Ascending aorta (tissue), 2 donors: Measurements from ENCODE around the gene ARSB. TPM values are rescaled to one million over a fixed set of nuclear protein-coding genes. Genes with fewer than 3 reads are reported as not detected.

Source experiments
- DNase-seq, 2 donors: peaks; one replicate each; pipeline ENCODE4 v3.0.0-alpha.2; 2019; ENCODE audit warnings: low spot score in 2 of 2
- H3K27ac ChIP-seq, 2 donors: fragments of 200-600 bp; sonication (generic); one replicate each; pipeline ENCODE4 v1.5.1; 2016 to 2017; ENCODE audit warnings: mild to moderate bottlenecking in 1 of 2
- H3K27me3 ChIP-seq: fragments of 200-600 bp; sonication (generic); one replicate; pipeline ENCODE4 v1.5.1; 2017
- H3K36me3 ChIP-seq, 2 donors: fragments of 200-600 bp; sonication (generic); one replicate each; pipeline ENCODE4 v1.5.1; 2016
- H3K4me1 ChIP-seq, 2 donors: fragments of 200-600 bp; sonication (generic); one replicate each; pipeline ENCODE4 v1.5.1; 2016 to 2017; ENCODE audit warnings: mild to moderate bottlenecking in 1 of 2
- H3K4me3 ChIP-seq, 2 donors: fragments of 200-600 bp; sonication (generic); one replicate each; pipeline ENCODE4 v1.5.1; 2016 to 2017; ENCODE audit warnings: mild to moderate bottlenecking in 1 of 2
- H3K9me3 ChIP-seq, 2 donors: fragments of 200-600 bp; sonication (generic); one replicate each; pipeline ENCODE4 v1.5.1; 2016
- intact Hi-C: fragments of 100-400 bp; cut with DNase I; formaldehyde crosslinking; loops from one replicate; pipeline ENCODE4 v1.15.1; 2023
- total RNA-seq: library from RNA; depleted of rRNA; stranded (reverse); fragments of >200 nt; gene quantifications from one replicate; pipeline ENCODE4 v1.1.0, GENCODE V29; 2016
- TF ChIP-seq, protein P1 (sequence below), 3 experiments: fragments of 200-600 bp in 2 of 3; fragments of 450-650 bp in 1 of 3; sonication (generic) in 2 of 3; IDR thresholded peaks; one replicate each; pipeline ENCODE4 v1.5.1; 2016 to 2019; ENCODE audit warnings: antibody characterized with exemption in 3 of 3, mild to moderate bottlenecking in 1 of 3, moderate library complexity in 1 of 3

The ARSB gene
- total RNA-seq, 1 donor from 2014 or later: 18.6 TPM

DNA sequence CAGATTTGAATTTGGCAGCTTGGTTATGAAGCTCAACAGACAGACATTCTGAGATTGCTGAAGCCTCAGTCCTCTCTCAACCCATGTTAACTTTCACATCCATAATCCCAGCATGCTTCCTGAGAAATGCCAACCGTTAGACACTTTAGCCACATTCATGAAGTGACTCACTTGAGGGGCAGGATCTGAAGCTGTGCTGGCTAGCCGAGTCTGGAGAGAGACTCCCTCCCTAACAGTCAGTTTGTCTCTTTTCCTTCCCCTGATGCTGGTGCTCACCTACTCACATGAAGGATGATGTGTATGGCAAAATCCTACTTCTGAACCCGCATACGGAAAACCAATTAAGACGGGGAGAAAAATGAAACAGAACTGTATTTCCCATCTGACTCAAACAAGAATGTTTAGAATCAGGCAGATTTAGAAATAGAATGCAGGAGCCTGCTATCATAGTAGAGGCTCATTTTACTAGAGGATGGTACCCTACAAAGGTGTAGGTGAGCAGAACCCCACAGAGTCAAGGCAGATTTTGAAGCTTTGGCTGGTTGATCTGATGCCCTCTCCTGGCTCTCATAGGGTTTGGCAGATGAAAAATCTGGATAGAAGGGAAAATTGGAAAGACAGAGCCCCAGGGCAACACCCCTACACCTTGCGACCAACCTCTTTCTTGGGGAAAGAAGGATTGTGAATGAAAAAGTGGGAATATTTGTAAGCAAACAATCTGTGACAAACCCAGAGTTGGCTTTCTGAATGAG, 185.7 kb downstream of the ARSB start:
- no peak for DNase-seq
- H3K4me3 ChIP-seq: no peak overlapping the region
- intact Hi-C loops: no loop called here
- no peak overlapping the region for H3K27ac ChIP-seq
- no peaks in the 10 kb centered on the region for H3K36me3 ChIP-seq
- peaks cover 0 to 8% of the 10 kb centered on the region in 2 donors for H3K4me1 ChIP-seq
- H3K27me3 ChIP-seq: no peaks in the 10 kb centered on the region
- H3K9me3 ChIP-seq: no peaks in the 10 kb centered on the region
- TF ChIP-seq, protein P1, sequence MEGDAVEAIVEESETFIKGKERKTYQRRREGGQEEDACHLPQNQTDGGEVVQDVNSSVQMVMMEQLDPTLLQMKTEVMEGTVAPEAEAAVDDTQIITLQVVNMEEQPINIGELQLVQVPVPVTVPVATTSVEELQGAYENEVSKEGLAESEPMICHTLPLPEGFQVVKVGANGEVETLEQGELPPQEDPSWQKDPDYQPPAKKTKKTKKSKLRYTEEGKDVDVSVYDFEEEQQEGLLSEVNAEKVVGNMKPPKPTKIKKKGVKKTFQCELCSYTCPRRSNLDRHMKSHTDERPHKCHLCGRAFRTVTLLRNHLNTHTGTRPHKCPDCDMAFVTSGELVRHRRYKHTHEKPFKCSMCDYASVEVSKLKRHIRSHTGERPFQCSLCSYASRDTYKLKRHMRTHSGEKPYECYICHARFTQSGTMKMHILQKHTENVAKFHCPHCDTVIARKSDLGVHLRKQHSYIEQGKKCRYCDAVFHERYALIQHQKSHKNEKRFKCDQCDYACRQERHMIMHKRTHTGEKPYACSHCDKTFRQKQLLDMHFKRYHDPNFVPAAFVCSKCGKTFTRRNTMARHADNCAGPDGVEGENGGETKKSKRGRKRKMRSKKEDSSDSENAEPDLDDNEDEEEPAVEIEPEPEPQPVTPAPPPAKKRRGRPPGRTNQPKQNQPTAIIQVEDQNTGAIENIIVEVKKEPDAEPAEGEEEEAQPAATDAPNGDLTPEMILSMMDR (IDR thresholded peaks at IDR 0.05): no peak

DNA sequence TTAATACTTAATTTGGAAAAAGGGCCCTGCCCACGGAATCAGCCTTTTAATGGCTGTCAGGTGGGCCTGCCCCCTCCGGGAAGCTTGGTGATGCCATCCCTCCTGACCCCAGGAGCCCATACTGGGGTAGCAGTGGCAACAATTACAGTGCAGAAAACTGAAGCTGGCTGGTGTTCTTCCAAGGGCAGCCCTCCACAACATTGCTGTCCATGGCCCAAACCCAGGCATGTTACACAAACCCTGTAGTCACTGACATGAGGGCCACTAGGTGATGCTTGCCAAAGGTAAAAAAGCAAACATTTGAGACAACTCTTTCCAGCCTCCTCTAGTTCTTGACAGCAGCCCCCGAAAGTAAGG, 186.5 kb downstream of the ARSB start:
- H3K4me1 ChIP-seq: peaks cover 0 to 6% of the 10 kb centered on the region in 2 donors
- DNase-seq: no peak
- H3K4me3 ChIP-seq: no peak overlapping the region
- H3K36me3 ChIP-seq: no peaks in the 10 kb centered on the region
- H3K9me3 ChIP-seq: no peaks in the 10 kb centered on the region
- intact Hi-C loops: no loop called here
- TF ChIP-seq, protein P1 (IDR thresholded peaks at IDR 0.05): no peak
- H3K27me3 ChIP-seq: no peaks in the 10 kb centered on the region
- no peak overlapping the region for H3K27ac ChIP-seq

DNA sequence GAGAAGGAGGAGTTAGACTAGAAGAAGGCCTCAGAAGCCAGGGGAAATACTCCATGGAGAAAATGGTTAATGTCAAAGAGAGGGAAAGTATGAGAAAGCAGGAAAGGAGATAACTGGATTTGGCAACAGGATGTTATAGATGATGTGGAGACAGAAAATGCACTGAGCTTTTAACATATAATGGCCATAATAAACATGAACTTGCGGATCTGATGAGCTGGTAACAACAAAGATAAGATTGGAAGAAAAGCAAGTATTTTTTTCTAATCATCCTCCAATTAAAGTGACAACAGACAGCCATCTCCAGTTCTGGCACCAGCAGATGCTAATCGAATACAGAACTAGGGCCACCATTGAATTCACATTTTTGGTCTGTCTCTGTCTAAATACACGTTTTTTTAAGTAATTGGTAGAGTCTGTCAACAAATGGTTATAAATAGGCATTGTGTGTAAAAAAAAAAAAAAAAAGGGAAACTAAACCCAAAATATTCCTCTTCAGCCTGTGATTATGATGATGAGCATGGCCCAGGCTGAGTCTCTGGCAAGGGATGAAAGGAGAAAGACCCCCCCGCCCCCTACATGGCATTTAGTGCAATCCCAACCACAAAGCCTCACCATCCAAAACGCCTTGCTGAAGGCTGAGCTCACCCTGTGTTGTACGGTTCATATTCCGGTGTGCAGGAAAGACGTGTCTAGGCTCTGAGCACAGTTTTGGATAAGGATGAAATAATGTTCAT, 187.0 kb downstream of the ARSB start:
- Histone ChIP-seq H3K27ac (no peak overlapping the region), H3K36me3 (no peaks in the 10 kb centered on the region), H3K9me3 (no peaks in the 10 kb centered on the region), H3K27me3 (no peaks in the 10 kb centered on the region), H3K4me1 (peaks cover 0 to 3% of the 10 kb centered on the region in 2 donors), H3K4me3 (no peak overlapping the region)
- TF ChIP-seq, protein P1 (IDR thresholded peaks at IDR 0.05): no peak
- DNase-seq: no peak
- intact Hi-C loops: no loop called here

DNA sequence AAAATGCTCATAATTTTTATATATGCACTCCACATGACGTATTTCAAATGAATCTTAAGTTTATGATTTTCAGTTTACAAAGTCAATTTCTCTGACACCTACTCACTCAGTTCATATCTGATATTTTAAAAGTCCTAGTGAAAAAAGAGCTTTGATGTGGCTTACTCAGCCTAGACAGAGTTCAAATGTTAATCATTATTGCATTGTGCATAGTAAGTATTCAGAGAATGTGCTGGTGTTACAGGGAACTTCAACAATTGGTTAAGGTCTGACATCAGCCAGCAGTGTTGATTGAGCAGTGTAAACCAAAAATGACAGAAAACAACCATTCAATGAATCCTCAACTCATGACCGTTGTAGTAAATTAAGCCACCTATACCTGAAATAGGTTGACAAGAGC, 189.4 kb downstream of the ARSB start:
- intact Hi-C loops: no loop called here
- H3K27me3 ChIP-seq: no peaks in the 10 kb centered on the region

DNA sequence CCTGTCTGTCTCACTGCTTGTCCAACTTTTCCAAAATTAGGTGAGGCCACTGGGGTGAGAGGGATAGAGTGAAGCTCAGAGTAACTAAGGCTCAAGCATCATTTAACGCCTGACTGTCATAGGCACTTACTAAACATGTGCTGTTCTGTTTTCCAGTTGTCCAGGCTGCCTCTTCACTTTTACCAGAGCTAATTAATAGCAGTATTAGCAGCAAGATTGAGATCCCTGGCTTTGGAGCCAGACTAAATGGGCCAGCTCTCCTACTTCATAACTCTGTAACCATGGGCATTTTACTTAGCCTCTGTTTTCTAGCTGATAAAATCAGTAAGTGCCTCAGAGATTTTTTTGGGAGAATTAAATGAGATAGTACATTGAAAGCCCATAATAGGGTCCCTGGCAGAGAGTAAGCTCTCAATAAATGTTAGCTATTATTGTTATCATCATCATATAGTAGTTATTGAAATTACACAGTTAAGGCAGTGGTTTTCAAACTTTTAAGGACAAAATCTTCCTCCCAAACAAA, 190.4 kb downstream of the ARSB start:
- no peaks in the 10 kb centered on the region for H3K9me3 ChIP-seq
- no peaks in the 10 kb centered on the region for H3K27me3 ChIP-seq
- intact Hi-C loops: no loop called here
- DNase-seq: no peak
- TF ChIP-seq, protein P1 (IDR thresholded peaks at IDR 0.05): no peak
- peaks cover 0 to 2% of the 10 kb centered on the region in 2 donors for H3K4me1 ChIP-seq
- H3K27ac ChIP-seq: no peak overlapping the region
- no peaks in the 10 kb centered on the region for H3K36me3 ChIP-seq
- H3K4me3 ChIP-seq: no peak overlapping the region

More for the DNA sequence above, 189.4 kb downstream of the ARSB start:
- H3K27ac ChIP-seq: no peak overlapping the region
- H3K36me3 ChIP-seq: no peaks in the 10 kb centered on the region
- no peak for DNase-seq
- TF ChIP-seq, protein P1 (IDR thresholded peaks at IDR 0.05): no peak
- H3K9me3 ChIP-seq: no peaks in the 10 kb centered on the region
- H3K4me1 ChIP-seq: peaks cover 0 to 3% of the 10 kb centered on the region in 2 donors
- no peak overlapping the region for H3K4me3 ChIP-seq
